WTC11 (cell line): ENCODE measurements around the gene LRRN3. TPM values are rescaled to one million over a fixed set of nuclear protein-coding genes. Genes with fewer than 3 reads are reported as not detected.

Experiments
- ATAC-seq: fragments of 200-7000 bp; cut with Tn5 transposase; 2 replicates; pipeline ENCODE4 v1.10.0; 2021; ENCODE audit warnings: mild to moderate bottlenecking, moderate library complexity
- CTCF ChIA-PET: fragments of 300-600 bp; sonication (Branson Sonifier 250); formaldehyde crosslinking; loops from one replicate; lab custom pipeline; 2021; ENCODE audit warnings: antibody characterized with exemption; lab: Charles Lee
- POLR2A ChIA-PET: fragments of 350-600 bp; sonication (Branson Sonifier 250); formaldehyde crosslinking; loops from one replicate; lab custom pipeline; 2021; ENCODE audit warnings: antibody characterized with exemption; lab: Charles Lee
- DNase-seq: peaks from one replicate; pipeline ENCODE4 v3.0.0; 2021; ENCODE audit warnings: low spot score
- H3K27ac Mint-ChIP-seq: 2 replicates; pipeline ENCODE4 v1.8.0; 2021; ENCODE audit warnings: mixed read lengths
- H3K27me3 Mint-ChIP-seq: 2 replicates; pipeline ENCODE4 v1.8.0; 2021; ENCODE audit warnings: low read depth, mild to moderate bottlenecking, moderate library complexity, mixed read lengths
- H3K36me3 Mint-ChIP-seq: 2 replicates; pipeline ENCODE4 v1.8.0; 2021; ENCODE audit warnings: mixed read lengths
- H3K4me1 Mint-ChIP-seq: 2 replicates; pipeline ENCODE4 v1.8.0; 2022; ENCODE audit warnings: mixed read lengths
- H3K4me3 Mint-ChIP-seq: 2 replicates; pipeline ENCODE4 v1.8.0; 2021; ENCODE audit warnings: mild to moderate bottlenecking, moderate library complexity, mixed read lengths
- H3K9me3 Mint-ChIP-seq: 2 replicates; pipeline ENCODE4 v1.8.0; 2021; ENCODE audit warnings: mixed read lengths
- ATF1 ChIP-seq: sonication (generic); formaldehyde crosslinking; IDR thresholded peaks from 2 replicates; pipeline ENCODE4 v1.8.1; 2023; ENCODE audit warnings: mild to moderate bottlenecking, moderate library complexity, missing genetic modification reagents
- CREB1 ChIP-seq: sonication (generic); formaldehyde crosslinking; IDR thresholded peaks from 2 replicates; pipeline ENCODE4 v1.8.0; 2023; ENCODE audit warnings: mild to moderate bottlenecking, missing genetic modification reagents
- FOXJ3 ChIP-seq: sonication (generic); formaldehyde crosslinking; IDR thresholded peaks from 2 replicates; pipeline ENCODE4 v1.9.0; 2021; ENCODE audit warnings: missing genetic modification reagents, mild to moderate bottlenecking, borderline replicate concordance
- FOXK1 ChIP-seq: sonication (generic); formaldehyde crosslinking; IDR thresholded peaks from 2 replicates; pipeline ENCODE4 v1.8.0; 2022; ENCODE audit warnings: mild to moderate bottlenecking, moderate library complexity, missing genetic modification reagents
- GRHL2 ChIP-seq: fragments of 250-450 bp; sonication (Bioruptor Pico); IDR thresholded peaks from 2 replicates; pipeline ENCODE4 v1.8.0; 2022; ENCODE audit warnings: mild to moderate bottlenecking, moderate library complexity; ENCODE audit not compliant: insufficient replicate concordance, severe bottlenecking
- GTF2I ChIP-seq: fragments of 250-450 bp; sonication (Bioruptor Pico); conservative IDR thresholded peaks from 2 replicates; pipeline ENCODE4 v1.4.0; 2021; ENCODE audit warnings: mild to moderate bottlenecking
- IRF2 ChIP-seq: sonication (generic); formaldehyde crosslinking; IDR thresholded peaks from 2 replicates; pipeline ENCODE4 v1.8.0; 2022; ENCODE audit warnings: low read depth, missing genetic modification reagents, borderline replicate concordance
- JUN ChIP-seq: sonication (generic); formaldehyde crosslinking; IDR thresholded peaks from 2 replicates; pipeline ENCODE4 v1.8.0; 2023; ENCODE audit warnings: mild to moderate bottlenecking, missing genetic modification reagents
- MXD4 ChIP-seq: fragments of 250-450 bp; sonication (Bioruptor Pico); IDR thresholded peaks from 2 replicates; pipeline ENCODE4 v1.8.0; 2021; ENCODE audit warnings: mild to moderate bottlenecking, moderate library complexity, borderline replicate concordance
- NFYB ChIP-seq: sonication (generic); formaldehyde crosslinking; conservative IDR thresholded peaks from 2 replicates; pipeline ENCODE4 v1.8.0; 2022; ENCODE audit warnings: low read depth, missing genetic modification reagents
- NR3C1 ChIP-seq: sonication (generic); formaldehyde crosslinking; conservative IDR thresholded peaks from 2 replicates; pipeline ENCODE4 v1.8.1; 2023; ENCODE audit warnings: low read depth, mild to moderate bottlenecking, missing genetic modification reagents
- RELA ChIP-seq: sonication (generic); formaldehyde crosslinking; IDR thresholded peaks from 2 replicates; pipeline ENCODE4 v1.8.1; 2022; ENCODE audit warnings: missing genetic modification reagents, mild to moderate bottlenecking, borderline replicate concordance
- SMAD3 ChIP-seq: sonication (generic); formaldehyde crosslinking; IDR thresholded peaks from 2 replicates; pipeline ENCODE4 v1.8.0; 2022; ENCODE audit warnings: missing genetic modification reagents, mild to moderate bottlenecking, borderline replicate concordance
- TEAD4 ChIP-seq: sonication (generic); formaldehyde crosslinking; IDR thresholded peaks from 2 replicates; pipeline ENCODE4 v1.8.0; 2022; ENCODE audit warnings: mild to moderate bottlenecking, missing genetic modification reagents
- ZNF263 ChIP-seq: sonication (generic); formaldehyde crosslinking; IDR thresholded peaks from 2 replicates; pipeline ENCODE4 v1.8.1; 2022; ENCODE audit warnings: low read depth, mild to moderate bottlenecking, moderate library complexity, missing genetic modification reagents
- ZNF317 ChIP-seq: sonication (generic); formaldehyde crosslinking; IDR thresholded peaks from 2 replicates; pipeline ENCODE4 v1.8.1; 2023; ENCODE audit warnings: low read depth, mild to moderate bottlenecking, moderate library complexity, missing genetic modification reagents, borderline replicate concordance
- ZNF416 ChIP-seq: fragments of 250-450 bp; sonication (Bioruptor Pico); IDR thresholded peaks from 2 replicates; pipeline ENCODE4 v1.9.0; 2021; ENCODE audit warnings: mild to moderate bottlenecking, inconsistent platforms
- ZNF423 ChIP-seq: fragments of 250-450 bp; sonication (Bioruptor Pico); IDR thresholded peaks from 2 replicates; pipeline ENCODE4 v2.1.2; 2022; ENCODE audit warnings: mild to moderate bottlenecking, moderate library complexity
- total RNA-seq: library from RNA; stranded (reverse); gene quantifications from 3 replicates; pipeline ENCODE4 v1.2.3, GENCODE V29; 2021
- TF ChIP-seq, protein P1 (sequence below): fragments of 250-450 bp; sonication (Bioruptor Pico); IDR thresholded peaks from 2 replicates; pipeline ENCODE4 v1.9.0; 2021; ENCODE audit warnings: mild to moderate bottlenecking
- TF ChIP-seq, protein P2 (sequence below): sonication (generic); formaldehyde crosslinking; IDR thresholded peaks from 2 replicates; pipeline ENCODE4 v1.8.0; 2022; ENCODE audit warnings: missing genetic modification reagents

LRRN3 gene
- total RNA-seq, 1 experiment from 2014 or later = 0.70 TPM

DNA sequence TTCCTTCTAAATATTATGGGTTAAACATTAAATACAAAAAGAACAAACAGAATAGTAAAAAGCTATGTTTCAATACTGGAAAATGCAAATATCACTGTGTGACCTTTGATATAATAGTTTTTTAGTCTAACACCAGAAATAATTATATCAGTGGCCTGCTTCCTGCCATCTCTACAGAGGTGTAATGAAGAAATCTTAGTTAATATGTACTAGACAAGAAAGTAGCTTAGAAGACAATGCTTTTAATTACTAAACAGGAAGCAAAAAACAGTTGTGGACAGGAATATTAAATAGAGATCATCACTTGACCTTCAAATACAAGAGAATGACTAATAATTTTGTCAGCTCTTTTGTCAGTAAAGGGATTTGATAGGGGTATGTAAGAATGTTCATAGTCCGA, 47.4 kb upstream of the LRRN3 start:
- TF ChIP-seq FOXJ3 (CRISPR knock-in tag) (no peak), RELA (CRISPR knock-in tag) (no peak), ATF1 (CRISPR knock-in tag) (no peak)
- DNase-seq (no peak), ATAC-seq (no peak)
- ChIA-PET CTCF (no interaction called here), POLR2A (no interaction called here)
- Mint-ChIP-seq H3K36me3 (peaks cover 2% of the 10 kb centered on the region; the same call in 1 of the 2 replicates), H3K4me3 (no peak overlapping the region), H3K9me3 (peaks cover 6% of the 10 kb centered on the region), H3K27ac (no peak overlapping the region), H3K4me1 (peaks cover 19% of the 10 kb centered on the region), H3K27me3 (no peaks in the 10 kb centered on the region)

DNA sequence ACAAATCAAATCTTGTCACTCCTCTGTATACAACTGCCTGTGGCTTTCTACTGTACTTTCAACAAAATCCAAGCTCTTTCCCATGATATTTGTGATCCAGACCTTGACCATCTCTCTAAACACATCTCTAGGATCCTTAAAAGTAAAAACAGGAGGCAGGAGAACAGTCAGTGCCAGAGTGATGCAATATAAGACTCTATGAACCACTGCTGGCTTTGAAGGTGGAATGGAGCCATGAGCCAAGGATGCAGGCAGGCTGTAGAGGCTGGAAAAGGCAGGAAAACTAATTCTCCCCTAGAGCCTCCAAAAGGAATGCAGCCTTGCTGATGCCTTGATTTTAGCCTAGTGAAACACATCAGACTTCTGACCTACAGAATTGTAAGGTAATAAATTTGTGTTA, 45.5 kb upstream of the LRRN3 start:
- H3K4me3 Mint-ChIP-seq = no peak overlapping the region
- H3K27ac Mint-ChIP-seq = peak overlapping the region; percentile 16; the same call in 1 of the 2 replicates
- TF ChIP-seq SMAD3 = no peak
- TF ChIP-seq TEAD4 = no peak
- TF ChIP-seq ZNF423 = no peak
- no peak for TF ChIP-seq MXD4 (CRISPR knock-in tag)
- TF ChIP-seq ATF1 (CRISPR knock-in tag) = no peak
- TF ChIP-seq, protein P1, sequence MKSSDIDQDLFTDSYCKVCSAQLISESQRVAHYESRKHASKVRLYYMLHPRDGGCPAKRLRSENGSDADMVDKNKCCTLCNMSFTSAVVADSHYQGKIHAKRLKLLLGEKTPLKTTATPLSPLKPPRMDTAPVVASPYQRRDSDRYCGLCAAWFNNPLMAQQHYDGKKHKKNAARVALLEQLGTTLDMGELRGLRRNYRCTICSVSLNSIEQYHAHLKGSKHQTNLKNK (CRISPR knock-in tag) = no peak
- H3K9me3 Mint-ChIP-seq = peaks cover 6% of the 10 kb centered on the region
- CTCF ChIA-PET = no interaction called here
- H3K36me3 Mint-ChIP-seq = peaks cover 2% of the 10 kb centered on the region; the same call in 1 of the 2 replicates
- H3K27me3 Mint-ChIP-seq = no peaks in the 10 kb centered on the region
- H3K4me1 Mint-ChIP-seq = peaks cover 30% of the 10 kb centered on the region
- DNase-seq = no peak
- ATAC-seq = peak; percentile 62
- POLR2A ChIA-PET = no interaction called here

DNA sequence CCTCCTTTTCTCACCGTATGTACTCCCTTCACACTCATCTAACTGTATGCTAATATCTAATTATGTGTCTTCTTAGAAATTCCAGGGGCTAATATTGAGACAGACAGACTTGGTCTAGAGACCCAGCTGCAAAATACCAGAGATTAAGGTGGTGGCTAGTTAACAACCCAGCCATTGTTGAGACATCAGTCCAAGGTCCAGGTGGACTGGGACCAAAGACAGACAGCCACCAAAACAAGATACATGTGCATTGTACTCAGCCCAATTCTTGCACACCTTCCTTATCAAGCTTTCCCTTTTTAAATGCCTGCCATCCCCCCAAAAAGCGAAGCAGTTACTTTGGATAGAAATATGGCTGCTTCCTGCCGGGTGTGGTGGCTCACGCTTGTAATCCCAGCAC, 43.3 kb upstream of the LRRN3 start:
- no peak for ATAC-seq
- Mint-ChIP-seq H3K36me3 (peaks cover 2% of the 10 kb centered on the region; the same call in 1 of the 2 replicates), H3K4me1 (peaks cover 46% of the 10 kb centered on the region), H3K27ac (no peak overlapping the region), H3K9me3 (peaks cover 6% of the 10 kb centered on the region), H3K27me3 (no peaks in the 10 kb centered on the region), H3K4me3 (no peak overlapping the region)
- no peak for DNase-seq
- CTCF ChIA-PET = no interaction called here
- no peak for TF ChIP-seq ATF1 (CRISPR knock-in tag)
- no peak for TF ChIP-seq GRHL2
- TF ChIP-seq, protein P2, sequence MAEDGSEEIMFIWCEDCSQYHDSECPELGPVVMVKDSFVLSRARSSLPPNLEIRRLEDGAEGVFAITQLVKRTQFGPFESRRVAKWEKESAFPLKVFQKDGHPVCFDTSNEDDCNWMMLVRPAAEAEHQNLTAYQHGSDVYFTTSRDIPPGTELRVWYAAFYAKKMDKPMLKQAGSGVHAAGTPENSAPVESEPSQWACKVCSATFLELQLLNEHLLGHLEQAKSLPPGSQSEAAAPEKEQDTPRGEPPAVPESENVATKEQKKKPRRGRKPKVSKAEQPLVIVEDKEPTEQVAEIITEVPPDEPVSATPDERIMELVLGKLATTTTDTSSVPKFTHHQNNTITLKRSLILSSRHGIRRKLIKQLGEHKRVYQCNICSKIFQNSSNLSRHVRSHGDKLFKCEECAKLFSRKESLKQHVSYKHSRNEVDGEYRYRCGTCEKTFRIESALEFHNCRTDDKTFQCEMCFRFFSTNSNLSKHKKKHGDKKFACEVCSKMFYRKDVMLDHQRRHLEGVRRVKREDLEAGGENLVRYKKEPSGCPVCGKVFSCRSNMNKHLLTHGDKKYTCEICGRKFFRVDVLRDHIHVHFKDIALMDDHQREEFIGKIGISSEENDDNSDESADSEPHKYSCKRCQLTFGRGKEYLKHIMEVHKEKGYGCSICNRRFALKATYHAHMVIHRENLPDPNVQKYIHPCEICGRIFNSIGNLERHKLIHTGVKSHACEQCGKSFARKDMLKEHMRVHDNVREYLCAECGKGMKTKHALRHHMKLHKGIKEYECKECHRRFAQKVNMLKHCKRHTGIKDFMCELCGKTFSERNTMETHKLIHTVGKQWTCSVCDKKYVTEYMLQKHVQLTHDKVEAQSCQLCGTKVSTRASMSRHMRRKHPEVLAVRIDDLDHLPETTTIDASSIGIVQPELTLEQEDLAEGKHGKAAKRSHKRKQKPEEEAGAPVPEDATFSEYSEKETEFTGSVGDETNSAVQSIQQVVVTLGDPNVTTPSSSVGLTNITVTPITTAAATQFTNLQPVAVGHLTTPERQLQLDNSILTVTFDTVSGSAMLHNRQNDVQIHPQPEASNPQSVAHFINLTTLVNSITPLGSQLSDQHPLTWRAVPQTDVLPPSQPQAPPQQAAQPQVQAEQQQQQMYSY = no peak
- no peak for TF ChIP-seq ZNF416 (CRISPR knock-in tag)
- no peak for TF ChIP-seq NFYB (CRISPR knock-in tag)
- no peak for TF ChIP-seq ZNF317 (CRISPR knock-in tag)
- TF ChIP-seq ZNF263 = no peak
- TF ChIP-seq NR3C1 (CRISPR knock-in tag) = no peak
- no peak for TF ChIP-seq FOXK1 (CRISPR knock-in tag)
- no peak for TF ChIP-seq CREB1 (CRISPR knock-in tag)
- no peak for TF ChIP-seq IRF2 (CRISPR knock-in tag)
- TF ChIP-seq FOXJ3 (CRISPR knock-in tag) = no peak
- no peak for TF ChIP-seq JUN (CRISPR knock-in tag)
- TF ChIP-seq GTF2I (CRISPR knock-in tag) = no peak
- POLR2A ChIA-PET = no interaction called here
